ENCODE data around the gene ATP6V1F. TPM values are rescaled to one million over a fixed set of nuclear protein-coding genes. Genes with fewer than 3 reads are reported as not detected.
"Not testable (repeated sequence)": the region's sequence is repeated elsewhere in the genome, so short reads cannot be mapped to it uniquely, and the experiment has no call there.

The ATP6V1F gene
- polyA plus RNA-seq, 4 donors = 145 to 239 (median 191) TPM

GRCh38 chr7:128909625-128910568, 47.2 kb downstream of the ATP6V1F start:
- Histone ChIP-seq H3K27me3 (ENCODE audit: control insufficient read depth in 3 of 3, insufficient read depth in 3 of 3, low read length in 3 of 3) (peaks cover 4 to 48% (median 16%) of the 10 kb centered on the region in 3 donors), H3K27ac (ENCODE audit: low read depth in 1 of 3, low read length in 2 of 3) (no peak overlapping the region), H3K4me1 (ENCODE audit: control insufficient read depth in 3 of 3, insufficient read depth in 2 of 3, low read depth in 1 of 3, low read length in 2 of 3) (peaks cover 0 to 14% (median 2%) of the 10 kb centered on the region in 3 donors), H3K9me3 (ENCODE audit: control insufficient read depth in 2 of 2, insufficient read depth in 1 of 2, low read depth in 1 of 2, low read length in 1 of 2) (no peaks in the 10 kb centered on the region), H3K36me3 (ENCODE audit: control insufficient read depth in 3 of 3, insufficient read depth in 2 of 3, low read depth in 1 of 3, low read length in 3 of 3) (no peaks in the 10 kb centered on the region), H3K4me3 (ENCODE audit: low read depth in 1 of 3, low read length in 3 of 3) (peak overlapping the region in 1 of 3 donors; percentile 35)
- FAIRE-seq = no peak
- DNase-seq = peak in 1 of 2 donors; percentile 41
- 10 to 14% (median 13%) methylated on average over 37 to 42 of the region's 42 CpGs for WGBS, 3 donors

GRCh38 chr7:128910569-128910945, 47.9 kb downstream of the ATP6V1F start, which contains the start of gene KCP:
Gene KCP, minus strand, starts transcription at chr7:128910709. Its CDS starts 33 bp downstream, at chr7:128910676.
- Histone ChIP-seq H3K27me3 (ENCODE audit: control insufficient read depth in 3 of 3, insufficient read depth in 3 of 3, low read length in 3 of 3) (peaks cover 4 to 53% (median 18%) of the 10 kb centered on the region in 3 donors), H3K9me3 (ENCODE audit: control insufficient read depth in 2 of 2, insufficient read depth in 1 of 2, low read depth in 1 of 2, low read length in 1 of 2) (no peaks in the 10 kb centered on the region), H3K36me3 (ENCODE audit: control insufficient read depth in 3 of 3, insufficient read depth in 2 of 3, low read depth in 1 of 3, low read length in 3 of 3) (no peaks in the 10 kb centered on the region), H3K4me1 (ENCODE audit: control insufficient read depth in 3 of 3, insufficient read depth in 2 of 3, low read depth in 1 of 3, low read length in 2 of 3) (peaks cover 0 to 18% (median 2%) of the 10 kb centered on the region in 3 donors), H3K4me3 (ENCODE audit: low read depth in 1 of 3, low read length in 3 of 3) (peak within 1 kb of the TSS in 1 of 3 donors; percentile 35), H3K27ac (ENCODE audit: low read depth in 1 of 3, low read length in 2 of 3) (no peak within 1 kb of the TSS)
- WGBS, 3 donors = 27 to 38% (median 29%) methylated on average over 5 to 34 of the region's 34 CpGs
- no peak for FAIRE-seq
- no peak for DNase-seq

- H3K9me3 ChIP-seq (ENCODE audit: control insufficient read depth in 2 of 2, insufficient read depth in 1 of 2, low read depth in 1 of 2, low read length in 1 of 2) = no peaks in the 10 kb centered on the region
- 61 to 67% (median 64%) methylated on average over 7 to 8 of the region's 8 CpGs for WGBS, 3 donors
- no peaks in the 10 kb centered on the region for H3K36me3 ChIP-seq (ENCODE audit: control insufficient read depth in 3 of 3, insufficient read depth in 2 of 3, low read depth in 1 of 3, low read length in 3 of 3)
- H3K4me3 ChIP-seq (ENCODE audit: low read depth in 1 of 3, low read length in 3 of 3) = no peak overlapping the region
- H3K4me1 ChIP-seq (ENCODE audit: control insufficient read depth in 3 of 3, insufficient read depth in 2 of 3, low read depth in 1 of 3, low read length in 2 of 3) = peaks cover 0 to 19% (median 2%) of the 10 kb centered on the region in 3 donors
- FAIRE-seq (no peak), DNase-seq (no peak)
- H3K27me3 ChIP-seq (ENCODE audit: control insufficient read depth in 3 of 3, insufficient read depth in 3 of 3, low read length in 3 of 3) = peaks cover 4 to 61% (median 19%) of the 10 kb centered on the region in 3 donors
- no peak overlapping the region for H3K27ac ChIP-seq (ENCODE audit: low read depth in 1 of 3, low read length in 2 of 3)
Observed at GRCh38 chr7:128911423-128912031, 48.9 kb downstream of the ATP6V1F start.

- Histone ChIP-seq H3K4me1 (ENCODE audit: control insufficient read depth in 3 of 3, insufficient read depth in 2 of 3, low read depth in 1 of 3, low read length in 2 of 3) (peaks cover 0 to 19% (median 2%) of the 10 kb centered on the region in 3 donors), H3K36me3 (ENCODE audit: control insufficient read depth in 3 of 3, insufficient read depth in 2 of 3, low read depth in 1 of 3, low read length in 3 of 3) (no peaks in the 10 kb centered on the region), H3K27ac (ENCODE audit: low read depth in 1 of 3, low read length in 2 of 3) (no peak overlapping the region), H3K9me3 (ENCODE audit: control insufficient read depth in 2 of 2, insufficient read depth in 1 of 2, low read depth in 1 of 2, low read length in 1 of 2) (no peaks in the 10 kb centered on the region), H3K27me3 (ENCODE audit: control insufficient read depth in 3 of 3, insufficient read depth in 3 of 3, low read length in 3 of 3) (peaks cover 4 to 65% (median 19%) of the 10 kb centered on the region in 3 donors), H3K4me3 (ENCODE audit: low read depth in 1 of 3, low read length in 3 of 3) (no peak overlapping the region)
- WGBS, 3 donors = 77 to 81% (median 79%) methylated on average over 3 of the region's 3 CpGs
- DNase-seq (no peak), FAIRE-seq (no peak)
Observed at GRCh38 chr7:128912281-128912680, 49.6 kb downstream of the ATP6V1F start.

DNA sequence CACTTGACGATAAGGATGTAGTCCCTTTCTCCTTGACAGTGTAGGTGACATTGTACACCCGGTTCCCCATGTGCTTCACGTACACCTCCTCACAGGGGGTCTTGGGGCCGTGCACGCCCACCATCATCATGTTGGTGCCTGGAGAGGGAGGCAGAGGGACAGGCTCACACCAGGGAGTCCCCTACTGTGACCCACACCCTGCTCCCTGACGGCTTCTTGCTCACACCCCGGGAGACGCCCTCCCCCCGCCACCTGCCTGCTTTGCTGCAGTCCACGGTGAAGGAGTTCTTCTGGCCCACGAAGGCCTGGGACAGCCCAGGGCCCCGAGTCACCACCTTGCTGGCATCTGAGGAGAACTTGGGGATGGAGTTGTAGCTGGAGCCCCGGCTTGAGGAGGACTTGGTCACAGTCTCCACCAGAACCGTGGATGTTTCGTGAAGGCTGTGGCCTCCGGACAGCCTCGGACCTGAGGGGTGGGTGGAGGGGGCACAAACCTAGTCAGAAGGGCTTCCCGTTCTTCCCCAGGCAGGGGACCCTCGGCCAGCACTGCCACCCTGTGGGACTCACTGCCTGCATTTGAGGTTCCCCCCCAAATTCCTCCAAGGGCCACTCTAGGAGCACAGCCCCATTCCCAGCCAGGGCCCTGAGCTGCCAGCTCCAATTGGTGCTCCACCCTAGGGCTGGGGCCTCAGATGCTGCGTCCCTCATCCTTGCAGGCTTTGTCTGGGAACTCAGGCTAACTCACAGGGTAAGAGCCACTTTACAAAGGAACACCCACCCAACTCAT, 50.2 kb downstream of the ATP6V1F start:
- not testable (repeated sequence) for DNase-seq; FAIRE-seq; H3K36me3 ChIP-seq (ENCODE audit: control insufficient read depth in 3 of 3, insufficient read depth in 2 of 3, low read depth in 1 of 3, low read length in 3 of 3); H3K9me3 ChIP-seq (ENCODE audit: control insufficient read depth in 2 of 2, insufficient read depth in 1 of 2, low read depth in 1 of 2, low read length in 1 of 2); H3K4me3 ChIP-seq (ENCODE audit: low read depth in 1 of 3, low read length in 3 of 3); H3K27ac ChIP-seq (ENCODE audit: low read depth in 1 of 3, low read length in 2 of 3)
- H3K4me1 ChIP-seq (ENCODE audit: control insufficient read depth in 3 of 3, insufficient read depth in 2 of 3, low read depth in 1 of 3, low read length in 2 of 3) = peaks cover 0 to 19% (median 2%) of the 10 kb centered on the region in 3 donors
- peaks cover 4 to 65% (median 19%) of the 10 kb centered on the region in 3 donors for H3K27me3 ChIP-seq (ENCODE audit: control insufficient read depth in 3 of 3, insufficient read depth in 3 of 3, low read length in 3 of 3)
- WGBS, 3 donors = 89 to 91% (median 90%) methylated on average over 2 to 8 of the region's 20 CpGs

- H3K9me3 ChIP-seq (ENCODE audit: control insufficient read depth in 2 of 2, insufficient read depth in 1 of 2, low read depth in 1 of 2, low read length in 1 of 2) = no peaks in the 10 kb centered on the region
- peaks cover 4 to 71% (median 16%) of the 10 kb centered on the region in 3 donors for H3K27me3 ChIP-seq (ENCODE audit: control insufficient read depth in 3 of 3, insufficient read depth in 3 of 3, low read length in 3 of 3)
- H3K27ac ChIP-seq (ENCODE audit: low read depth in 1 of 3, low read length in 2 of 3) = no peak overlapping the region
- FAIRE-seq (no peak), DNase-seq (no peak)
- no peaks in the 10 kb centered on the region for H3K36me3 ChIP-seq (ENCODE audit: control insufficient read depth in 3 of 3, insufficient read depth in 2 of 3, low read depth in 1 of 3, low read length in 3 of 3)
- H3K4me1 ChIP-seq (ENCODE audit: control insufficient read depth in 3 of 3, insufficient read depth in 2 of 3, low read depth in 1 of 3, low read length in 2 of 3) = peaks cover 0 to 19% (median 2%) of the 10 kb centered on the region in 3 donors
- WGBS, 3 donors = 60 to 83% (median 67%) methylated on average over 9 to 10 of the region's 10 CpGs
- no peak overlapping the region for H3K4me3 ChIP-seq (ENCODE audit: low read depth in 1 of 3, low read length in 3 of 3)
Observed at GRCh38 chr7:128913870-128914565, 51.4 kb downstream of the ATP6V1F start.

DNA sequence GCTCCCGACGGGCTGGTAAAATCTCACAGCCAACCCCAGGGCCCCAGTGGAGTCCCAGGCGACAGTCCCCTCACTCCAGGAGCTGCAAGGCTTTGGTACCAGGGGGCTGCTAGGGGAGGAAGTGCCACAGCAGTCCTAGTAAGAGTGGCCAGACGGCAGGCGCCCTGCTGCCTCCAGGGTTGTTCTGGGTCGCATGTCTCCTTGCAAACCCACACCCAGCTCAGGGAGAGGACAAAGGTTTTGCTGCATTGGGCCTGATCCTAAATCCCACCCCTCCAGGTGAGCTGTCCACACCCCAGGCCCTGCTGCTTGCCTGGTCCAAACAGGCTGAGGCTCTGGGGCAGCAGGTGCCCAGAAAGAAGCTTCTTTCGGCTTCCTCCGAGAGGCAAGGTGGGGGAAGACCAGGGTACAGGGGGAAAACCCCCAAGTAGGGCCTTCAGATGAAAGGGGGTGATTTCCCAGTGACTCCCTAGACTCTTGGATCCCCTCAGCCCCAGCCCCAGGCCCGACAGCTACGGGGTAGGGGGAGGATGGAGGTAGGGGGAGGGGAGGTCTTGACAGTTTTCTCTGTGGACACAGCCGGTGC, 52.0 kb downstream of the ATP6V1F start:
- peaks cover 0 to 16% (median 2%) of the 10 kb centered on the region in 3 donors for H3K4me1 ChIP-seq (ENCODE audit: control insufficient read depth in 3 of 3, insufficient read depth in 2 of 3, low read depth in 1 of 3, low read length in 2 of 3)
- FAIRE-seq (no peak), DNase-seq (no peak)
- H3K36me3 ChIP-seq (ENCODE audit: control insufficient read depth in 3 of 3, insufficient read depth in 2 of 3, low read depth in 1 of 3, low read length in 3 of 3) = no peaks in the 10 kb centered on the region
- H3K9me3 ChIP-seq (ENCODE audit: control insufficient read depth in 2 of 2, insufficient read depth in 1 of 2, low read depth in 1 of 2, low read length in 1 of 2) = no peaks in the 10 kb centered on the region
- 23 to 36% (median 27%) methylated on average over 11 of the region's 11 CpGs for WGBS, 3 donors
- peaks cover 4 to 70% (median 15%) of the 10 kb centered on the region in 3 donors for H3K27me3 ChIP-seq (ENCODE audit: control insufficient read depth in 3 of 3, insufficient read depth in 3 of 3, low read length in 3 of 3)
- H3K27ac ChIP-seq (ENCODE audit: low read depth in 1 of 3, low read length in 2 of 3) = no peak overlapping the region
- no peak overlapping the region for H3K4me3 ChIP-seq (ENCODE audit: low read depth in 1 of 3, low read length in 3 of 3)

All from small intestine (tissue), 7 donors.